ENCODE data around the gene IL1RL1. TPM values are rescaled to one million over a fixed set of nuclear protein-coding genes. Genes with fewer than 3 reads are reported as not detected.

The IL1RL1 gene
- total RNA-seq, 4 donors from 2014 or later: 4.0 to 47.2 (median 15.9) TPM

- DNase-seq: no peak
- Histone ChIP-seq H3K36me3 (no peaks in the 10 kb centered on the region), H3K4me3 (no peak overlapping the region), H3K27ac (no peak overlapping the region), H3K27me3 (no peaks in the 10 kb centered on the region), H3K9me3 (no peaks in the 10 kb centered on the region), H3K4me1 (no peaks in the 10 kb centered on the region)
- TF ChIP-seq POLR2A (IDR thresholded peaks at IDR 0.05) (no peak), CTCF (IDR thresholded peaks at IDR 0.05) (no peak)
These were observed 85.8 kb downstream of the IL1RL1 start for GRCh38 chr2:102397209-102397608.

GRCh38 chr2:102399499-102400141 lies 88.3 kb downstream of the IL1RL1 start:
- H3K9me3 ChIP-seq: no peaks in the 10 kb centered on the region

GRCh38 chr2:102401456-102401855 lies 90.1 kb downstream of the IL1RL1 start:
- no peaks in the 10 kb centered on the region for H3K9me3 ChIP-seq
- DNase-seq: no peak
- H3K27me3 ChIP-seq: no peaks in the 10 kb centered on the region
- no peaks in the 10 kb centered on the region for H3K4me1 ChIP-seq
- H3K4me3 ChIP-seq: no peak overlapping the region
- no peak for TF ChIP-seq CTCF (IDR thresholded peaks at IDR 0.05)
- TF ChIP-seq POLR2A (IDR thresholded peaks at IDR 0.05): no peak
- no peaks in the 10 kb centered on the region for H3K36me3 ChIP-seq
- no peak overlapping the region for H3K27ac ChIP-seq

More at GRCh38 chr2:102399499-102400141, 88.3 kb downstream of the IL1RL1 start:
- Histone ChIP-seq H3K4me3 (no peak overlapping the region), H3K27me3 (no peaks in the 10 kb centered on the region), H3K27ac (no peak overlapping the region), H3K4me1 (no peaks in the 10 kb centered on the region), H3K36me3 (no peaks in the 10 kb centered on the region)
- DNase-seq: no peak
- TF ChIP-seq POLR2A (IDR thresholded peaks at IDR 0.05) (no peak), CTCF (IDR thresholded peaks at IDR 0.05) (no peak)

Other genes with a start within 250 kb of the IL1RL1 start
- 100 to 1,000 TPM in 1 of 4 donors, 10 to 100 TPM in 3; 20.0 to 157 (median 38.9) TPM for gene IL1R1, start 168.8 kb upstream of the IL1RL1 start, total RNA-seq
- gene IL1RL2, start 124.5 kb upstream of the IL1RL1 start, total RNA-seq: 1 to 10 TPM in 1 of 4 donors, under 1 TPM in 1, not detected in 2; 0.57 to 2.5 TPM
- 10 to 100 TPM in 2 of 4 donors, 1 to 10 TPM in 2; 3.6 to 20.6 (median 12.9) TPM for gene IL18R1, start 44.2 kb downstream of the IL1RL1 start, total RNA-seq
- gene IL18RAP, start 111.6 kb downstream of the IL1RL1 start, total RNA-seq: 1 to 10 TPM; 4.2 to 6.8 (median 4.9) TPM
- gene SLC9A4, start 161.7 kb downstream of the IL1RL1 start, total RNA-seq: not detected

Data from Peyer's patch (tissue), 4 donors.